Left kidney (tissue), 2 donors: ENCODE results near the gene TRPM4. TPM values are rescaled to one million over a fixed set of nuclear protein-coding genes. Genes with fewer than 3 reads are reported as not detected.
"Not testable (repeated sequence)": the region's sequence is repeated elsewhere in the genome, so short reads cannot be mapped to it uniquely, and the experiment has no call there.

Experiments
- DNase-seq: peaks from one replicate; pipeline ENCODE4 v3.0.0-alpha.2; 2013
- polyA plus RNA-seq: library from polyadenylated mRNA; unstranded; fragments of 120-200 nt; gene quantifications from one replicate; pipeline ENCODE4 v1.2.1, GENCODE V29; 2013; ENCODE audit not compliant: insufficient read length

TRPM4 gene
- polyA plus RNA-seq, 1 donor, result 29.4 TPM

GRCh38 chr19:49188626-49189200, 31.1 kb downstream of the TRPM4 start:
- no peak for DNase-seq

- DNase-seq, result no peak
These were observed 31.7 kb downstream of the TRPM4 start for GRCh38 chr19:49189259-49189658.

- no peak for DNase-seq
These were observed 33.2 kb downstream of the TRPM4 start for GRCh38 chr19:49190781-49191180.

DNA sequence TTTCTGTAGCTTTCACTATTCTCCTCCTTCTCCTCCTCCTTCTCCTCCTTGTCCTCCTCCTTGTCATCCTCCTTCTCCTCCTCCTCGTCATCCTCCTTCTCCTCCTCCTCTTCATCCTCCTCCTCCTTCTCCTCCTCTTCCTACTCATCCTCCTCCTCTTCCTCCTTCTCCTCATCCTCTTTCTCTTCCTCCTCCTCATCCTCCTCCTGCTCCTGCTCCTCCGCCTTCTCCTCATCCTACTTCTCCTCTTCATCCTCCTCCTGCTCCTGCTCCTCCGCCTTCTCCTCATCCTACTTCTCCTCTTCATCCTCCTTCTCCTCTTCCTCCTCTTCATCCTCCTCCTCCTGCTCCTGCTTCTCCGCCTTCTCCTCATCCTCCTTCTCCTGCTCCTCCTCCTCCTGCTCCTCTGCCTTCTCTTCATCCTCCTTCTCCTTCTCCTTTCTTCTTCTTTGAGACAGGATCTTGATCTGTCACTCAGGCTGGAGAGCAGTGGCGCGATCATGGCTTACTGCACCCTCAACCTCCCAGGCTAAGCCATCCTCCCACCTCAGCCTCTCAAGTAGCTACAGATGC, 36.3 kb downstream of the TRPM4 start:
- no peak for DNase-seq

DNA sequence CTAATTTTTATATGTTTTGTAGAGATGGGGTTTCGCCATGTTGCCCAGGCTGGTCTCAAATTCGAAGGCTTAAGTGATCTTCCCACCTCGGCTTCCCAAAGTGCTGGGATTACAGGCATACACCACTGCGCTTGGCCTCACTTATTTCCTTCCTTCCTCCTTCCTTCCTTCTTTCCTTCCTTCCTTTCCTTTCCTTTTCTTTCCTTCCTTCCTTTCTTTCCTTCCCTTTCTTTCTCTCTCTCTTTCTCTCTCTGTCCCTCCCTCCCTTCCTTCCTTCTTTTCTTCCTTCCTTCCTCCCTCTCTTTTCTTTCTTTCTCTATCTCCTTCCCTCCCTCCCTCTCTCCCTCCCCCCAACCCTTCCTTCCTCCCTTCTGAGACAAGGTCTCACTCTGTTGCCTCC, 36.8 kb downstream of the TRPM4 start:
- DNase-seq, result no peak

GRCh38 chr19:49196527-49197240, 39.1 kb downstream of the TRPM4 start:
- DNase-seq, result peak; percentile 44

GRCh38 chr19:49200238-49200862, 42.8 kb downstream of the TRPM4 start:
- no peak for DNase-seq

- DNase-seq, result no peak
These were observed 43.5 kb downstream of the TRPM4 start for GRCh38 chr19:49201042-49201441.

DNA sequence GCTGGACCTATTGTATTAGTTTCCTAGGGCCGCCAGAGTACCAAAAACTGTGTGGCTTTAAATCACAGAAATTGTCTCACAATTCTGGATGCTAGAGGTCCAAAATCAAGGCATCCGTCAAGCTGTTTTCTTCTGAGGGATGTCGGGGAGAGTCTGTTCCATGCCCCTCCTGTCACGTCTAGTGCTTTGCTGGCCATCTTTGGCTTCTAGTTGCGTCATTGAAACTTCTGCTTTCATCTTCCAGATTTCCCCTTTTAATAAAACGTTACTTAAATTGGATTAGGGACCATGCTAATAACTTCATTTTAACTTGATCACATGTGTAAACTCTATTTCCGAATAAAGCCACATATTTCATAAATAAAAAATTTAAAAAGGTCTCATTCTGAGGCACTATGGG, 47.5 kb downstream of the TRPM4 start:
- no peak for DNase-seq

- DNase-seq, result not testable (repeated sequence)
These were observed 51.9 kb downstream of the TRPM4 start for GRCh38 chr19:49209502-49209901.

DNA sequence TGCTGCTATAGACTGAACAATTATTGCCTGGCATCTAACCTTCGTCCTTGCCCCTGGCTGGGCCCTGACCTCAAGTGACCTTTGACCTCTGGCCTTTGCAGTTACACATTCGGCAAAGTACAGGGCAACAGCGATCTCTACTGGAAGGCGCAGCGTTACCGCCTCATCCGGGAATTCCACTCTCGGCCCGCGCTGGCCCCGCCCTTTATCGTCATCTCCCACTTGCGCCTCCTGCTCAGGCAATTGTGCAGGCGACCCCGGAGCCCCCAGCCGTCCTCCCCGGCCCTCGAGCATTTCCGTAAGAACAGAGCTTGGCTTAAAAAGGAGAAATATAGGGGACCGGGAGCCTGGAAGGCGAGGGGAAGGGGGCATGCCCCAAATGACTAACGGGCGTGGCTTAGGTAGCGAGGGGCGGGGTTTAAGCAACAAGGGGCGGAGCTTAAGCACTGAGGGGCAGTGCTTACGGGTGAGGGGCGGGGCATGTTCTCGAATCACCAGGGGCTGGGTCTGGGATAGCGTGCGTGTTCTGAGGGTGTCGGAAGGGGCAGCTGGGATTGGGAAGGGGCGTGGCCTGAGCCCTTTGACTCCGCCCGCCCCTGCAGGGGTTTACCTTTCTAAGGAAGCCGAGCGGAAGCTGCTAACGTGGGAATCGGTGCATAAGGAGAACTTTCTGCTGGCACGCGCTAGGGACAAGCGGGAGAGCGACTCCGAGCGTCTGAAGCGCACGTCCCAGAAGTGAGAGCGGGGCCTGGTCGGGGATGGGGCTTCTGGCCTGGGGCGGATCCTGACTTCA, 52.7 kb downstream of the TRPM4 start:
- peak; percentile 65 for DNase-seq

- DNase-seq, result peak; percentile 40
These were observed 53.4 kb downstream of the TRPM4 start for GRCh38 chr19:49210901-49211451.

GRCh38 chr19:49212016-49212701, 54.6 kb downstream of the TRPM4 start:
- DNase-seq, result no peak

GRCh38 chr19:49213791-49214190, 56.2 kb downstream of the TRPM4 start:
- DNase-seq, result no peak

DNA sequence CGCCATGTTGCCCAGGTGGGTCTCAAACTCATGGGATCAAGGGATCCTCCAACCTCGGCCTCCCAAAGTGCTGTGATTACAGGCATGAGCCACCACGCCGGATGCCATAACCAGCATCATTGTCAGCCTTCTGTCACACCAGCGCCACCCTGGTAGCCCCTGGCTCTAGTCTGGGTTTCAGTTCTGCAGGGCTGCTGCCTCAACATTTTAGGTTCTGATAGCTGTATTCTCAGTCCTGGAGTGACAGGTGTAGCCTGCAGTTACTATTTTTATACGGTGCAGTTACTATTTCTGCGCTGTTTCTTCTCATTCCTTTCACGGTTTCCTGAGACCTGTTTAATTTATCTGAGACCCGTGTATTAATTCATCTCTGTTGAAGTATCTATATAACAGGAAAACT, 57.1 kb downstream of the TRPM4 start:
- DNase-seq, result no peak

DNA sequence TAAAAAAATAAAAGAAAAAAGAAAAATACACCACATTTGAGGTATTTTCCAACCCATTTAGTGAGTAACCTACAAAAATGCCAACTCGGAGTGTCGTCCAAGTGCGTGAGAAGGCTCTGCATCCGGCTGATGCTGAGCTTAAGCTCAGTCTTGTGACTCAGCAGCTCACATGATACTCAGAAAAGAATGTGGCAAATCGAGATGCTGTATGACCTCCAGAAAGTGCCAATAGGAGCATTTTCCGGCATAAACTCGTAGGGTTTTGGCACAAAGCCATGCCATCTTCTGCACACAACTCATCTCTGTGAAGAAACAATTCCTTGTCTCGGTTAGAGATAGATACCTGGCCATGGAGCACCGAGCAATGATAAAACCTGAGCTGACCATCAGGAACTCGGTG, 58.5 kb downstream of the TRPM4 start:
- no peak for DNase-seq

GRCh38 chr19:49217382-49217781, 59.8 kb downstream of the TRPM4 start:
- DNase-seq, result no peak

DNA sequence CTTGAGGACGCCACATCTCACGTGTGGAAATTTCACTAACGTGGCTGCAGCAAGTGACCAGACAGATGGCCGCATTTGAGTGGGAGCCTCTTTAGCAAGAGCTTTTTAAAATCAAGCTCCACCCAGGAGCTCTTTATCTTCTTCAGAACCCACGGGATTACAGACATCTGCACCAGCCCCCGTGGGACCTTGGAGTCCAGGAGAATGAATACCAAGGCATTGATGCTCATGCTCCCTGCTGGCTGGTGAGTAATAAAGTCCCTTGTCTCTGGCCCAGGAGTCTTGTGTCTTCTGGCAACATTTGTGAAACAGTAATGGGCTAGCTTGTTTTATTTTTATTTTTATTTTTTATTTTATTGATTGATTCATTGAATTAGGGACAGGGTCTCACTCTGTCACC, 64.4 kb downstream of the TRPM4 start:
- no peak for DNase-seq

- DNase-seq, result no peak
These were observed 64.9 kb downstream of the TRPM4 start for GRCh38 chr19:49222528-49222927.

DNA sequence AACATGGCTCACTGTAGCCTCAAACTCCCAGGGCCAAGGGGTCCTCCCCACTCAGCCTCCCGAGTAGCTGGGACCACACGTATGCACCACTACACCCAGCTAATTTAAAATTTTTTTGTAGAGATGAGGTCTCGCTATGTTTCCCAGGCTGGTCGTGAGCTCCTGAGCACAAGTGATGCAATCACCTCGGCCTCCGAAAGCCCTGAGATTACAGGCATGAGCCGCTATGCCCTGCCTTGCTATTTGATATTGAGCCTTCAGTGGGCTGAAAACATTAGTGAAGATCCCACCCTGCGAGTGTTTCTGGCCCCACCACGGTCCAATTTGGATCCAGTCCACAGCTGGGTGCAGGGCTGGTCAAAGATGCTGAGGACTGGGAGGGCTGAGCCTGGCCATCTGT, 65.9 kb downstream of the TRPM4 start:
- DNase-seq, result no peak

DNA sequence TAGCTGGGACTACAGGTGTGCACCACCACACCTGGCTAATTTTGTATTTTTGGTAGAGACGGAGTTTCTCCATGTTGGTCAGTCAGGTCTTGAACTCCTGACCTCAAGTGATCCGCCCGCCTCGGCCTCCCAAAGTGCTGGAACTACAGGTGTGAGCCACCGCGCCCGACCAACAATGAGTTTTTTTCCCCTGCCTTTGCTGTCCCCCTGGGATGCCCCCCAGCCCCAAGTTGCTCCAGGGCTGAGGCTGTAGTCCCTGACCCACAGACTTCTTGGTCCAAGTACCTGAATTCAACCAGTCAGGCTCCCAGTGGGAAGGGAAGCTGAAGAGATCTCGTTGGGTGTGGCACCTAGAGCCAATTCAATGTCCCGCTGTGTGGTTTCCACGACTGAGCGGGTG, 66.8 kb downstream of the TRPM4 start:
- DNase-seq, result not testable (repeated sequence)

GRCh38 chr19:49224879-49225278, 67.3 kb downstream of the TRPM4 start:
- DNase-seq, result peak; percentile 42
